Measurements from ENCODE around the gene MRPL32. TPM values are rescaled to one million over a fixed set of nuclear protein-coding genes. Genes with fewer than 3 reads are reported as not detected.

The MRPL32 gene
- total RNA-seq, 1 donor from 2014 or later: 56.2 TPM

GRCh38 chr7:42914421-42915045 lies 17.6 kb upstream of the MRPL32 start:
- no peaks in the 10 kb centered on the region for H3K36me3 Mint-ChIP-seq (ENCODE audit: unreplicated experiment)
- TF ChIP-seq CTCF (IDR thresholded peaks at IDR 0.05; ENCODE audit: partially characterized antibody, unreplicated experiment): no peak
- H3K27me3 Mint-ChIP-seq (ENCODE audit: unreplicated experiment): peaks cover 2% of the 10 kb centered on the region
- H3K4me3 Mint-ChIP-seq (ENCODE audit: unreplicated experiment): no peak overlapping the region
- H3K9me3 Mint-ChIP-seq (ENCODE audit: unreplicated experiment): no peaks in the 10 kb centered on the region
- DNase-seq: no peak
- H3K4me1 Mint-ChIP-seq (ENCODE audit: low read depth, unreplicated experiment): peaks cover 8% of the 10 kb centered on the region
- no peak overlapping the region for H3K27ac Mint-ChIP-seq (ENCODE audit: unreplicated experiment)

- Mint-ChIP-seq H3K27me3 (ENCODE audit: unreplicated experiment) (peaks cover 2% of the 10 kb centered on the region), H3K4me1 (ENCODE audit: low read depth, unreplicated experiment) (peaks cover 8% of the 10 kb centered on the region), H3K36me3 (ENCODE audit: unreplicated experiment) (no peaks in the 10 kb centered on the region), H3K9me3 (ENCODE audit: unreplicated experiment) (no peaks in the 10 kb centered on the region), H3K27ac (ENCODE audit: unreplicated experiment) (no peak overlapping the region), H3K4me3 (ENCODE audit: unreplicated experiment) (no peak overlapping the region)
- TF ChIP-seq CTCF (IDR thresholded peaks at IDR 0.05; ENCODE audit: partially characterized antibody, unreplicated experiment): no peak
- no peak for DNase-seq
These were observed 16.8 kb upstream of the MRPL32 start for GRCh38 chr7:42915356-42915755.

- no peak overlapping the region for H3K27ac Mint-ChIP-seq (ENCODE audit: unreplicated experiment)
- no peaks in the 10 kb centered on the region for H3K36me3 Mint-ChIP-seq (ENCODE audit: unreplicated experiment)
- no peak for TF ChIP-seq CTCF (IDR thresholded peaks at IDR 0.05; ENCODE audit: partially characterized antibody, unreplicated experiment)
- no peaks in the 10 kb centered on the region for H3K27me3 Mint-ChIP-seq (ENCODE audit: unreplicated experiment)
- H3K4me3 Mint-ChIP-seq (ENCODE audit: unreplicated experiment): no peak overlapping the region
- no peaks in the 10 kb centered on the region for H3K4me1 Mint-ChIP-seq (ENCODE audit: low read depth, unreplicated experiment)
- no peak for DNase-seq
- no peaks in the 10 kb centered on the region for H3K9me3 Mint-ChIP-seq (ENCODE audit: unreplicated experiment)
These were observed 10.0 kb upstream of the MRPL32 start for GRCh38 chr7:42922017-42922753.

GRCh38 chr7:42924223-42924838 lies 7.8 kb upstream of the MRPL32 start:
- H3K27me3 Mint-ChIP-seq (ENCODE audit: unreplicated experiment): no peaks in the 10 kb centered on the region
- no peak for TF ChIP-seq CTCF (IDR thresholded peaks at IDR 0.05; ENCODE audit: partially characterized antibody, unreplicated experiment)
- H3K36me3 Mint-ChIP-seq (ENCODE audit: unreplicated experiment): no peaks in the 10 kb centered on the region
- H3K4me3 Mint-ChIP-seq (ENCODE audit: unreplicated experiment): no peak overlapping the region
- no peak overlapping the region for H3K27ac Mint-ChIP-seq (ENCODE audit: unreplicated experiment)
- H3K9me3 Mint-ChIP-seq (ENCODE audit: unreplicated experiment): no peaks in the 10 kb centered on the region
- DNase-seq: no peak
- no peaks in the 10 kb centered on the region for H3K4me1 Mint-ChIP-seq (ENCODE audit: low read depth, unreplicated experiment)

GRCh38 chr7:42925630-42926029 lies 6.5 kb upstream of the MRPL32 start:
- H3K4me3 Mint-ChIP-seq (ENCODE audit: unreplicated experiment): no peak overlapping the region
- H3K36me3 Mint-ChIP-seq (ENCODE audit: unreplicated experiment): no peaks in the 10 kb centered on the region
- no peak for TF ChIP-seq CTCF (IDR thresholded peaks at IDR 0.05; ENCODE audit: partially characterized antibody, unreplicated experiment)
- DNase-seq: no peak
- H3K27me3 Mint-ChIP-seq (ENCODE audit: unreplicated experiment): no peaks in the 10 kb centered on the region
- no peak overlapping the region for H3K27ac Mint-ChIP-seq (ENCODE audit: unreplicated experiment)
- H3K4me1 Mint-ChIP-seq (ENCODE audit: low read depth, unreplicated experiment): no peaks in the 10 kb centered on the region
- no peaks in the 10 kb centered on the region for H3K9me3 Mint-ChIP-seq (ENCODE audit: unreplicated experiment)

Measured in glutamatergic neuron (in vitro differentiated cells).